SK-N-SH treated with all-trans-retinoic acid at 6 μM for 48 hours (cell line): ENCODE measurements around the gene DCUN1D2.
A peak's percentile ranks its signal among the peaks of the same experiment; 100 is the strongest.

Experiments
- ATAC-seq: fragments of 200-7000 bp; cut with Tn5 transposase; 3 replicates; pipeline ENCODE4 v1.9.1; 2020; ENCODE audit warnings: mild to moderate bottlenecking, moderate library complexity
- ARNTL ChIP-seq: fragments of 450-650 bp; formaldehyde crosslinking; IDR thresholded peaks from 2 replicates; pipeline ENCODE4 v1.5.0; 2020; ENCODE audit warnings: low read depth, mild to moderate bottlenecking, moderate library complexity, borderline replicate concordance
- BACH2 ChIP-seq: fragments of 250-450 bp; sonication (Bioruptor Pico); IDR thresholded peaks from 2 replicates; pipeline ENCODE4 v1.9.0; 2021; ENCODE audit warnings: mild to moderate bottlenecking, borderline replicate concordance
- CSDC2 ChIP-seq: fragments of 250-450 bp; sonication (Bioruptor Pico); IDR thresholded peaks from 2 replicates; pipeline ENCODE4 v1.5.0; 2020; ENCODE audit warnings: mild to moderate bottlenecking, moderate library complexity
- ESRRG ChIP-seq: fragments of 250-450 bp; sonication (Bioruptor Pico); IDR thresholded peaks from 2 replicates; pipeline ENCODE4 v1.6.1; 2021; ENCODE audit warnings: mild to moderate bottlenecking
- GLIS3 ChIP-seq: fragments of 250-450 bp; sonication (Bioruptor Pico); IDR thresholded peaks from 2 replicates; pipeline ENCODE4 v1.5.0; 2020; ENCODE audit warnings: mild to moderate bottlenecking, moderate library complexity
- ISL1 ChIP-seq: fragments of 250-450 bp; sonication (Bioruptor Pico); IDR thresholded peaks from 2 replicates; pipeline ENCODE4 v2.1.2; 2022; ENCODE audit warnings: mild to moderate bottlenecking, moderate library complexity
- OSR1 ChIP-seq: fragments of 250-450 bp; sonication (Bioruptor Pico); IDR thresholded peaks from 2 replicates; pipeline ENCODE4 v1.8.0; 2022; ENCODE audit warnings: moderate library complexity, mild to moderate bottlenecking, inconsistent platforms
- RARB ChIP-seq: fragments of 250-450 bp; sonication (Bioruptor Pico); IDR thresholded peaks from 2 replicates; pipeline ENCODE4 v1.8.0; 2021; ENCODE audit warnings: mild to moderate bottlenecking, moderate library complexity
- SNAI2 ChIP-seq: fragments of 250-450 bp; sonication (Bioruptor Pico); IDR thresholded peaks from 2 replicates; pipeline ENCODE4 v1.5.0; 2020; ENCODE audit warnings: mild to moderate bottlenecking, moderate library complexity
- TCF4 ChIP-seq: fragments of 250-450 bp; sonication (Bioruptor Pico); IDR thresholded peaks from 2 replicates; pipeline ENCODE4 v1.8.0; 2021; ENCODE audit warnings: mild to moderate bottlenecking, moderate library complexity, borderline replicate concordance
- TOX ChIP-seq: fragments of 250-450 bp; sonication (Bioruptor Pico); IDR thresholded peaks from 2 replicates; pipeline ENCODE4 v1.8.0; 2021; ENCODE audit warnings: mild to moderate bottlenecking, moderate library complexity, borderline replicate concordance
- ZC3H10 ChIP-seq: fragments of 250-450 bp; sonication (Bioruptor Pico); IDR thresholded peaks from 2 replicates; pipeline ENCODE4 v1.5.1; 2021; ENCODE audit warnings: mild to moderate bottlenecking, moderate library complexity
- ZFP3 ChIP-seq: fragments of 250-450 bp; sonication (Bioruptor Pico); IDR thresholded peaks from 2 replicates; pipeline ENCODE4 v1.5.0; 2020; ENCODE audit warnings: mild to moderate bottlenecking, moderate library complexity
- ZFP30 ChIP-seq: fragments of 450-650 bp; formaldehyde crosslinking; IDR thresholded peaks from 2 replicates; pipeline ENCODE4 v1.5.0; 2022; ENCODE audit warnings: mild to moderate bottlenecking, moderate library complexity
- ZNF565 ChIP-seq: fragments of 450-650 bp; formaldehyde crosslinking; conservative IDR thresholded peaks from 2 replicates; pipeline ENCODE4 v1.5.0; 2020; ENCODE audit warnings: low read depth, mild to moderate bottlenecking, moderate library complexity
- ZNF8 ChIP-seq: fragments of 450-650 bp; formaldehyde crosslinking; IDR thresholded peaks from 2 replicates; pipeline ENCODE4 v1.5.0; 2020; ENCODE audit warnings: mild to moderate bottlenecking, moderate library complexity
- TF ChIP-seq, protein P1 (sequence below): fragments of 250-450 bp; sonication (Bioruptor Pico); IDR thresholded peaks from 2 replicates; pipeline ENCODE4 v1.5.0; 2020; ENCODE audit warnings: mild to moderate bottlenecking, moderate library complexity
- TF ChIP-seq, protein P2 (sequence below): fragments of 250-450 bp; sonication (Bioruptor Pico); IDR thresholded peaks from 2 replicates; pipeline ENCODE4 v1.8.0; 2021; ENCODE audit warnings: low read depth, mild to moderate bottlenecking, moderate library complexity, borderline replicate concordance
- TF ChIP-seq, protein P3 (sequence below): fragments of 250-450 bp; sonication (Bioruptor Pico); IDR thresholded peaks from 2 replicates; pipeline ENCODE4 v1.5.1; 2020; ENCODE audit warnings: low read depth, mild to moderate bottlenecking, moderate library complexity
- TF ChIP-seq, protein P4 (sequence below): fragments of 250-450 bp; sonication (Bioruptor Pico); IDR thresholded peaks from 2 replicates; pipeline ENCODE4 v1.8.0; 2020; ENCODE audit warnings: mild to moderate bottlenecking, moderate library complexity, borderline replicate concordance

DCUN1D2 gene

DNA sequence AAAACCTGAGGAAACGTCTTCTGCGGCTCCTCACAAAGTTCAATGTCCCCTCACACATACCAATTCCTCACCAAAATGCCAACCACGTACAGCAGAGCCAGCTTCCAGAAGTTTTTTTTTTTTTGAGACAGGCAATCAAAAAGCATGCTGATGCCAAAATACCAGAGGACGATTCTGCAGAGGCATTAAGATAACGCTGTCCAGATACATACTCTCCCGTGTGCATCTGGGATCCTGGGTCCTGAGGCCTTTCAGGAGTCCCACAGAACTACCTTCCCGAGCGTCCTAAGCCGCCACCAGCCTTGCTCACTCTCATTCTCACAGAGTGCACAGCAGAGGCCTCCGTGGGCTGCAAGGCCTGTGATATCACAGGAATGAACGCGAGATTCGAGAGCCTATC, 5.0 kb downstream of the DCUN1D2 start:
- TF ChIP-seq TCF4 = peak; percentile 44
- TF ChIP-seq, protein P1, sequence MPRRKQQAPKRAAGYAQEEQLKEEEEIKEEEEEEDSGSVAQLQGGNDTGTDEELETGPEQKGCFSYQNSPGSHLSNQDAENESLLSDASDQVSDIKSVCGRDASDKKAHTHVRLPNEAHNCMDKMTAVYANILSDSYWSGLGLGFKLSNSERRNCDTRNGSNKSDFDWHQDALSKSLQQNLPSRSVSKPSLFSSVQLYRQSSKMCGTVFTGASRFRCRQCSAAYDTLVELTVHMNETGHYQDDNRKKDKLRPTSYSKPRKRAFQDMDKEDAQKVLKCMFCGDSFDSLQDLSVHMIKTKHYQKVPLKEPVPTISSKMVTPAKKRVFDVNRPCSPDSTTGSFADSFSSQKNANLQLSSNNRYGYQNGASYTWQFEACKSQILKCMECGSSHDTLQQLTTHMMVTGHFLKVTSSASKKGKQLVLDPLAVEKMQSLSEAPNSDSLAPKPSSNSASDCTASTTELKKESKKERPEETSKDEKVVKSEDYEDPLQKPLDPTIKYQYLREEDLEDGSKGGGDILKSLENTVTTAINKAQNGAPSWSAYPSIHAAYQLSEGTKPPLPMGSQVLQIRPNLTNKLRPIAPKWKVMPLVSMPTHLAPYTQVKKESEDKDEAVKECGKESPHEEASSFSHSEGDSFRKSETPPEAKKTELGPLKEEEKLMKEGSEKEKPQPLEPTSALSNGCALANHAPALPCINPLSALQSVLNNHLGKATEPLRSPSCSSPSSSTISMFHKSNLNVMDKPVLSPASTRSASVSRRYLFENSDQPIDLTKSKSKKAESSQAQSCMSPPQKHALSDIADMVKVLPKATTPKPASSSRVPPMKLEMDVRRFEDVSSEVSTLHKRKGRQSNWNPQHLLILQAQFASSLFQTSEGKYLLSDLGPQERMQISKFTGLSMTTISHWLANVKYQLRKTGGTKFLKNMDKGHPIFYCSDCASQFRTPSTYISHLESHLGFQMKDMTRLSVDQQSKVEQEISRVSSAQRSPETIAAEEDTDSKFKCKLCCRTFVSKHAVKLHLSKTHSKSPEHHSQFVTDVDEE (CRISPR knock-in tag) = peak; percentile 66; the same call in 1 of the 2 replicates
- TF ChIP-seq, protein P2, sequence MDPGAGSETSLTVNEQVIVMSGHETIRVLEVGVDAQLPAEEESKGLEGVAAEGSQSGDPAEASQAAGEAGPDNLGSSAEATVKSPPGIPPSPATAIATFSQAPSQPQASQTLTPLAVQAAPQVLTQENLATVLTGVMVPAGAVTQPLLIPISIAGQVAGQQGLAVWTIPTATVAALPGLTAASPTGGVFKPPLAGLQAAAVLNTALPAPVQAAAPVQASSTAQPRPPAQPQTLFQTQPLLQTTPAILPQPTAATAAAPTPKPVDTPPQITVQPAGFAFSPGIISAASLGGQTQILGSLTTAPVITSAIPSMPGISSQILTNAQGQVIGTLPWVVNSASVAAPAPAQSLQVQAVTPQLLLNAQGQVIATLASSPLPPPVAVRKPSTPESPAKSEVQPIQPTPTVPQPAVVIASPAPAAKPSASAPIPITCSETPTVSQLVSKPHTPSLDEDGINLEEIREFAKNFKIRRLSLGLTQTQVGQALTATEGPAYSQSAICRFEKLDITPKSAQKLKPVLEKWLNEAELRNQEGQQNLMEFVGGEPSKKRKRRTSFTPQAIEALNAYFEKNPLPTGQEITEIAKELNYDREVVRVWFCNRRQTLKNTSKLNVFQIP = no peak
- TF ChIP-seq, all 23 proteins: peak for 2
- no peak for ATAC-seq

DNA sequence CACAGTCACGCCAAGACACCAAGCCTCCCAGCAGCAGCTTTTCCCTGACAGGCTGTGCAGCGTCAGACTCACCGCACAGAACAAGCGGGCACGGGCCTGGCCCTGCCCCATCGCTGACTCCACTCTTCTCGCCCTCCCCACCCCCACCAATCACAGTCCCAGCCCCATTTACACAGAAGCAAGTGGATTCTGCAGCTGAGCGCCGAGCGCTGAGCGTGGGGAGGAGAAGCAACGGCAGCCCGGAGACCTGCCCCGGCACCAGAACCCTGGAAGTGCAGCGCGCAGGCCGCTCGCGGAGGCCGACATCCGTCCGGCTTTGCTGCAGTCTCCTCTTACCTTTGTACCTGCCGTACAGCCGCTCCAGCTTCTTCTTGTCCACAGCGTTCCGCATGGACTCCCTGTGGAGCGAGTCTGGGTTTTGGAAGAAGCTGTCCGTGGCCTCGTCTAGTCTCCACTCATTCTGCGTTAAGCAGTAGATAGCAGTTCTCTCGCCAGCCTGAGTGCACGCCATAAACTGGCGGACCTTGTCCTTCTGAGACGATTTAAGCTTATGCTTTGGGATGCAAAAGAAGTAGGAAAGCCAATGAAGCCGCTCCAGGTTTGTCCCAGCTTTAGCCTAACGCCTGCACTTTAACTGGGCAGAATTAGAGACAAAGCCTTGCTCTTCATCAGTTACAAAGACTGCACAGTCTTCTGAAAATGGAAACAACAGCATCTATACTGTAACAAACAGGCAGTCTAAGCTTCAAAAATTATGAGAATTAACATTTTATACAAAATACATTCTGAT, 6.8 kb downstream of the DCUN1D2 start:
- TF ChIP-seq GLIS3 (CRISPR knock-in tag) = no peak
- TF ChIP-seq ZNF565 (CRISPR knock-in tag) = no peak
- TF ChIP-seq, protein P3, sequence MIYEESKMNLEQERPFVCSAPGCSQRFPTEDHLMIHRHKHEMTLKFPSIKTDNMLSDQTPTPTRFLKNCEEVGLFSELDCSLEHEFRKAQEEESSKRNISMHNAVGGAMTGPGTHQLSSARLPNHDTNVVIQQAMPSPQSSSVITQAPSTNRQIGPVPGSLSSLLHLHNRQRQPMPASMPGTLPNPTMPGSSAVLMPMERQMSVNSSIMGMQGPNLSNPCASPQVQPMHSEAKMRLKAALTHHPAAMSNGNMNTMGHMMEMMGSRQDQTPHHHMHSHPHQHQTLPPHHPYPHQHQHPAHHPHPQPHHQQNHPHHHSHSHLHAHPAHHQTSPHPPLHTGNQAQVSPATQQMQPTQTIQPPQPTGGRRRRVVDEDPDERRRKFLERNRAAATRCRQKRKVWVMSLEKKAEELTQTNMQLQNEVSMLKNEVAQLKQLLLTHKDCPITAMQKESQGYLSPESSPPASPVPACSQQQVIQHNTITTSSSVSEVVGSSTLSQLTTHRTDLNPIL (CRISPR knock-in tag) = no peak
- no peak for TF ChIP-seq TCF4
- TF ChIP-seq BACH2 = no peak
- no peak for TF ChIP-seq ARNTL
- TF ChIP-seq RARB = no peak
- no peak for TF ChIP-seq SNAI2
- no peak for TF ChIP-seq TOX (CRISPR knock-in tag)
- no peak for TF ChIP-seq OSR1 (CRISPR knock-in tag)
- TF ChIP-seq CSDC2 (CRISPR knock-in tag) = no peak
- TF ChIP-seq, protein P4, sequence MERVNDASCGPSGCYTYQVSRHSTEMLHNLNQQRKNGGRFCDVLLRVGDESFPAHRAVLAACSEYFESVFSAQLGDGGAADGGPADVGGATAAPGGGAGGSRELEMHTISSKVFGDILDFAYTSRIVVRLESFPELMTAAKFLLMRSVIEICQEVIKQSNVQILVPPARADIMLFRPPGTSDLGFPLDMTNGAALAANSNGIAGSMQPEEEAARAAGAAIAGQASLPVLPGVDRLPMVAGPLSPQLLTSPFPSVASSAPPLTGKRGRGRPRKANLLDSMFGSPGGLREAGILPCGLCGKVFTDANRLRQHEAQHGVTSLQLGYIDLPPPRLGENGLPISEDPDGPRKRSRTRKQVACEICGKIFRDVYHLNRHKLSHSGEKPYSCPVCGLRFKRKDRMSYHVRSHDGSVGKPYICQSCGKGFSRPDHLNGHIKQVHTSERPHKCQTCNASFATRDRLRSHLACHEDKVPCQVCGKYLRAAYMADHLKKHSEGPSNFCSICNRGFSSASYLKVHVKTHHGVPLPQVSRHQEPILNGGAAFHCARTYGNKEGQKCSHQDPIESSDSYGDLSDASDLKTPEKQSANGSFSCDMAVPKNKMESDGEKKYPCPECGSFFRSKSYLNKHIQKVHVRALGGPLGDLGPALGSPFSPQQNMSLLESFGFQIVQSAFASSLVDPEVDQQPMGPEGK (CRISPR knock-in tag) = no peak
- TF ChIP-seq ZFP3 (CRISPR knock-in tag) = no peak
- TF ChIP-seq ESRRG = no peak
- TF ChIP-seq, protein P2 = no peak
- no peak for ATAC-seq

DNA sequence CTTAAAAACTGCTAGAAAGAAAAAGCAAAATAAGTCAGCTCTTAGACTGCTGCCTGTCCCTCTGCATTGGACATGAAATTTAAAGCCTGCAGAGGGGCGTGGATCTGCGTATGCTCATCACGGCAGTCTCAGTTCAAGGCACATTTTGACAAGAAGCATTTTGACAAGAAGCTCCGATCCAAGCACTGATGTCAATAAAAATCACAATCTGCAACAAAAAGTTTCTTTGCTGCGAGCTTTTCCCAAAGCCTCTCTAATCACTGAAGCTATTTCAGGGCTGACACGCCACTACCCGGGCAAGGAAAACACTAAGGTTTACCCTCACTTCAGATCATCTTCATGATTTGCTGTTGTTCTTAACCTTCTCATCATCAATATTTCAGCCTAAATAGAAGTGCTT, 7.4 kb downstream of the DCUN1D2 start:
- no peak for ATAC-seq
- TF ChIP-seq ISL1 (CRISPR knock-in tag) (no peak), SNAI2 (no peak), ZFP30 (CRISPR knock-in tag) (no peak), ZC3H10 (CRISPR knock-in tag) (no peak), ZFP3 (CRISPR knock-in tag) (no peak), ZNF8 (CRISPR knock-in tag) (no peak), OSR1 (CRISPR knock-in tag) (no peak), ZNF565 (CRISPR knock-in tag) (no peak), CSDC2 (CRISPR knock-in tag) (no peak), TCF4 (no peak)
- TF ChIP-seq, protein P1 (CRISPR knock-in tag) = no peak
- TF ChIP-seq, protein P4 (CRISPR knock-in tag) = no peak
